Natural killer cell treated with Interleukin-12 subunit alpha and Interleukin-12 subunit beta and Interleukin-15 and Interleukin-18, amount 100 ng/mL, for 72 hours (primary cell): ENCODE data around the gene CELSR2. TPM values are rescaled to one million over a fixed set of nuclear protein-coding genes. Genes with fewer than 3 reads are reported as not detected.

Source experiments
- ATAC-seq, 2 donors: fragments of 150-1000 bp; cut with Tn5 transposase in 1 of 2; sonication (Bioruptor Pico), chemical (Tn5 transposase) in 1 of 2; 2 replicates each; pipeline ENCODE4 v1.10.0; 2021
- DNase-seq: peaks from one replicate; pipeline ENCODE4 v3.0.0; 2022; ENCODE audit warnings: low spot score
- H3K27ac Mint-ChIP-seq, 2 donors: 1 replicate in 1 of 2; 2 replicates in 1 of 2; pipeline ENCODE4 v1.8.0; 2022; ENCODE audit warnings: mixed read lengths in 2 of 2, mild to moderate bottlenecking in 1 of 2, moderate library complexity in 1 of 2
- H3K27me3 Mint-ChIP-seq, 2 donors: 1 replicate in 1 of 2; 2 replicates in 1 of 2; pipeline ENCODE4 v1.8.0; 2022; ENCODE audit warnings: mixed read lengths in 2 of 2
- H3K36me3 Mint-ChIP-seq: one replicate; pipeline ENCODE4 v1.8.0; 2022; ENCODE audit warnings: mixed read lengths
- H3K4me1 Mint-ChIP-seq, 2 donors: 1 replicate in 1 of 2; 2 replicates in 1 of 2; pipeline ENCODE4 v1.8.0; 2022; ENCODE audit warnings: low read depth in 2 of 2, mixed read lengths in 2 of 2, mild to moderate bottlenecking in 1 of 2
- H3K4me3 Mint-ChIP-seq: one replicate; pipeline ENCODE4 v1.8.0; 2022; ENCODE audit warnings: mixed read lengths
- H3K9me3 Mint-ChIP-seq: 2 replicates; pipeline ENCODE4 v1.8.0; 2022; ENCODE audit warnings: mixed read lengths
- total RNA-seq, 2 donors: library from RNA; stranded (reverse); gene quantifications; one replicate each; pipeline ENCODE4 v1.2.3, GENCODE V29; 2022

CELSR2 gene
- total RNA-seq, 2 donors from 2014 or later, result 1.5 to 2.6 TPM

- no peak overlapping the region for H3K27ac Mint-ChIP-seq
- no peak for ATAC-seq
- H3K27me3 Mint-ChIP-seq, result peaks cover 0 to 4% of the 10 kb centered on the region in 2 donors
- no peak overlapping the region for H3K4me3 Mint-ChIP-seq
- peaks cover 10 to 20% of the 10 kb centered on the region in 2 donors for H3K4me1 Mint-ChIP-seq
- DNase-seq, result no peak
- H3K9me3 Mint-ChIP-seq, result no peaks in the 10 kb centered on the region
- H3K36me3 Mint-ChIP-seq, result no peaks in the 10 kb centered on the region
These were observed 2.2 kb downstream of the CELSR2 start for GRCh38 chr1:109251277-109252166.

DNA sequence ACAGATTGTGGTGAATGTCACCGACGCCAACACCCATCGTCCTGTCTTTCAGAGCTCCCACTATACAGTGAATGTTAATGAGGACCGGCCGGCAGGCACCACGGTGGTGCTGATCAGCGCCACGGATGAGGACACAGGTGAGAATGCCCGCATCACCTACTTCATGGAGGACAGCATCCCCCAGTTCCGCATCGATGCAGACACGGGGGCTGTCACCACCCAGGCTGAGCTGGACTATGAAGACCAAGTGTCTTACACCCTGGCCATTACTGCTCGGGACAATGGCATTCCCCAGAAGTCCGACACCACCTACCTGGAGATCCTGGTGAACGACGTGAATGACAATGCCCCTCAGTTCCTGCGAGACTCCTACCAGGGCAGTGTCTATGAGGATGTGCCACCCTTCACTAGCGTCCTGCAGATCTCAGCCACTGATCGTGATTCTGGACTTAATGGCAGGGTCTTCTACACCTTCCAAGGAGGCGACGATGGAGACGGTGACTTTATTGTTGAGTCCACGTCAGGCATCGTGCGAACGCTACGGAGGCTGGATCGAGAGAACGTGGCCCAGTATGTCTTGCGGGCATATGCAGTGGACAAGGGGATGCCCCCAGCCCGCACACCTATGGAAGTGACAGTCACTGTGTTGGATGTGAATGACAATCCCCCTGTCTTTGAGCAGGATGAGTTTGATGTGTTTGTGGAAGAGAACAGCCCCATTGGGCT is 3.0 kb downstream of the CELSR2 start:
- H3K4me3 Mint-ChIP-seq, result no peak overlapping the region
- no peaks in the 10 kb centered on the region for H3K27me3 Mint-ChIP-seq
- DNase-seq, result no peak
- no peak for ATAC-seq
- H3K4me1 Mint-ChIP-seq, result peaks cover 10 to 21% of the 10 kb centered on the region in 2 donors
- no peaks in the 10 kb centered on the region for H3K36me3 Mint-ChIP-seq
- H3K27ac Mint-ChIP-seq, result no peak overlapping the region
- no peaks in the 10 kb centered on the region for H3K9me3 Mint-ChIP-seq

GRCh38 chr1:109252893-109253802 is 3.8 kb downstream of the CELSR2 start:
- Mint-ChIP-seq H3K27ac (no peak overlapping the region), H3K36me3 (no peaks in the 10 kb centered on the region), H3K4me3 (no peak overlapping the region), H3K4me1 (peaks cover 10 to 23% of the 10 kb centered on the region in 2 donors), H3K27me3 (no peaks in the 10 kb centered on the region), H3K9me3 (no peaks in the 10 kb centered on the region)
- DNase-seq (no peak), ATAC-seq (no peak)

DNA sequence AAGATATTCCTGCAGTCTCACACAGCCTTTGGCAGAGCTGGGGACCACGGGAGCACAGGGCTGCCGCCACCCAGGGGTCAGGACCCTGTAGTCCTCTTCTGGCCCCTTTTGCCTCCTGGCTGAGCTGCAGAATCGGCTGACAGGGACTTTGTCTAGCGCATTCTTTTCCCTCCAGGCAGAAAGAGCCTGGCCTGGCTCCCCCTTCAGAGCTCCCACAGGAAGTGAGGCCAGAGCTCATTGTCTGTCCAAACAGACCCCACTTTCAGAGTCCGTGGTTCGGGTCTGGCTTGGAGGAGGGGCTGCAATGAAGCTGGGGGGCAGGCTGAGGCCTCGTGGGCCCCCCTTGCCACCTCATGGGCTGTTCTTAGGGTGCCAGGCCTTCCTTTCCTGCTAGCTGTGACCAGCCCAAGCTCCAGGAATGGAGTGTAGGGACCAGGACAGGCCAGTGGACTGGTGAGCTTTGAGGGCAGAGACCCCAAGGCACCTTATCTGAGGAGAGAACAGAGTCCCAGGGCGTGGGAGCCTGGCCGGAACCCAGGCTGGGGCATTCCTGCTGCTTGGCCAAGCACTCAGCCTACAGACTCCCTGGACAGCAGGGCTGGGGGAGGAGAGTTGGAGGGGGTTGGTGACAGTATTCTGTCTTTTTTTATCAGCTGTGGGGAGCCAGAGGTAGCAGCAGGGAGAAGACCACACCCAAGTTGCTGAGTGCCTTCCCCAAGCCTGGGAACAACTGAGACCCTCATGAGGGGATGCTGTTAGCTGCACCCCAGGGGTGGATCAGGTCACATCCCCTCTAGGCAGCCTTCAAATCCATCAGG is 4.7 kb downstream of the CELSR2 start:
- no peak for DNase-seq
- Mint-ChIP-seq H3K27ac (no peak overlapping the region), H3K4me3 (no peak overlapping the region), H3K9me3 (no peaks in the 10 kb centered on the region), H3K4me1 (peaks cover 8 to 21% of the 10 kb centered on the region in 2 donors), H3K36me3 (no peaks in the 10 kb centered on the region), H3K27me3 (no peaks in the 10 kb centered on the region)
- ATAC-seq, result no peak

- Mint-ChIP-seq H3K36me3 (no peaks in the 10 kb centered on the region), H3K27me3 (no peaks in the 10 kb centered on the region), H3K4me3 (no peak overlapping the region), H3K9me3 (no peaks in the 10 kb centered on the region), H3K4me1 (peaks cover 5 to 18% of the 10 kb centered on the region in 2 donors), H3K27ac (no peak overlapping the region)
- ATAC-seq (no peak), DNase-seq (no peak)
These were observed 5.3 kb downstream of the CELSR2 start for GRCh38 chr1:109254621-109255096.

DNA sequence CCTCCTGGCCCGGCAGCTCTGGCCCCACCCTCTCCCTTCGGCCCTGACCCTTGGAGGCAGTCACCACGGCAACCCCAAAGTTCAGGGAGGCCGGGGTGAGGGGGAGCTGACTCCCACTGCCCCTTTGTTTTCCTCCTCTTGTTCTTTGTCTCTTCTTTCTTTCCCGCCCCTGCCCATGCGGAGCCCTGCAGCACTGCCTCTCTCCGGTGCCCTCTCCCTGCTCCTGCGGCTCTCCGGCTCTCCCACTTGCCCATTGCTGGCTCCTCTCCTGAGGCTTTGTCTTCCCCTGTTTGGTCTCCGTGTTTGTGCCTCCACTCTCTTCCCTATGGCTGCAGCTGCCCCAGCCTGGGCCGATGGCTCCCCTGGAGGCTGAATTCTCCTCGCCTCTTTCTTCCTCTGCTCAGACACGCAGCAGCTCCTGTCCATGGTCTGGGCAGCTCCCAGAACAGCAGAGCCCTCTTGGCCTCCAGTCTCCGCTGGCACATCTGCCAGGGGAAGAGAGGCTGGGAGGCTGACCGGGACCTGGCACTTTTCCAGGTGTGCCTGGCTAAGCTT is 5.8 kb downstream of the CELSR2 start:
- H3K4me1 Mint-ChIP-seq, result peaks cover 5 to 18% of the 10 kb centered on the region in 2 donors
- no peak for ATAC-seq
- H3K27me3 Mint-ChIP-seq, result no peaks in the 10 kb centered on the region
- no peak for DNase-seq
- H3K36me3 Mint-ChIP-seq, result no peaks in the 10 kb centered on the region
- no peaks in the 10 kb centered on the region for H3K9me3 Mint-ChIP-seq
- H3K27ac Mint-ChIP-seq, result no peak overlapping the region
- H3K4me3 Mint-ChIP-seq, result no peak overlapping the region

DNA sequence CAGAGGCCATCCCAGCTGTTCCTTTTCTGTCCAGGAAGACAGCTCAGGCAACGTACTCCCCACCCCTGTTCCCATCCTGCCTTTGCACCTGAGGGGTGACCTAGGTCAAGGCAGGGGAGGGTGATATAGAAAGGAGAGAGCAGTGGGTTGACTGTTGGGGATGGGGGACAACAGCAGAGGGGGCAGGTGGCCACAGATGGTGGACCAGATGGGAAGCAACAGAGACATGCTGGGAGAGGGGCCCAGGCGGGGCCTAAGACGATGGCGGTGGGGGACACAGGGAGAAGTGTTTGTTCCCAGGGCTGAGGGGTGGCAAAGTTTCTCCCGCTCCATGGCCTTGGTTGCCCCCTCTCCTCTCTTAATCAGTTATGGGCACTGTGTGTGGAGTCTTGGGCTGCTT is 6.3 kb downstream of the CELSR2 start:
- Mint-ChIP-seq H3K27me3 (no peaks in the 10 kb centered on the region), H3K36me3 (no peaks in the 10 kb centered on the region), H3K4me1 (peaks cover 5 to 17% of the 10 kb centered on the region in 2 donors), H3K27ac (no peak overlapping the region), H3K4me3 (no peak overlapping the region), H3K9me3 (no peaks in the 10 kb centered on the region)
- DNase-seq (no peak), ATAC-seq (no peak)

DNA sequence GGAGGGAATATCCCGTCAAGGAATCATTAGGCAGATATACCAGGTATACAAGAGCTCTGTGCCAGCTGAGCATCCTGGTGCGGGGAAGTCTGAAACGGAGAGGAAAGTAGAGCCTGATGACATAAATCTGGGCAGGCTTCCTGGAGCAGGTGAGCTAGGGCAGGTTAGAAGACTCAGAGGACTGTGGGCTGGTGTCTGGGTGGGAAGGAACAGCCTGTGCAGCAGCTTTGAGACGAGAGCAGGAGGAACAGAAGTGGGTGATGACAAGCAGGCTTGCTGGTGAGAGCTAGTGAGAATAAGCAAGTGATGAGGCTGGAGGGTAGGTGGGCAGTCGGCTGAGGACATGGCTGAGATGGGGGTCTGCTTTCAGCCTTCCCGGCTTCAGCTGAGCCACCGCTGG is 6.7 kb downstream of the CELSR2 start:
- Mint-ChIP-seq H3K9me3 (no peaks in the 10 kb centered on the region), H3K27ac (no peak overlapping the region), H3K4me3 (no peak overlapping the region), H3K36me3 (no peaks in the 10 kb centered on the region), H3K4me1 (peaks cover 5 to 16% of the 10 kb centered on the region in 2 donors), H3K27me3 (no peaks in the 10 kb centered on the region)
- ATAC-seq (no peak), DNase-seq (no peak)

DNA sequence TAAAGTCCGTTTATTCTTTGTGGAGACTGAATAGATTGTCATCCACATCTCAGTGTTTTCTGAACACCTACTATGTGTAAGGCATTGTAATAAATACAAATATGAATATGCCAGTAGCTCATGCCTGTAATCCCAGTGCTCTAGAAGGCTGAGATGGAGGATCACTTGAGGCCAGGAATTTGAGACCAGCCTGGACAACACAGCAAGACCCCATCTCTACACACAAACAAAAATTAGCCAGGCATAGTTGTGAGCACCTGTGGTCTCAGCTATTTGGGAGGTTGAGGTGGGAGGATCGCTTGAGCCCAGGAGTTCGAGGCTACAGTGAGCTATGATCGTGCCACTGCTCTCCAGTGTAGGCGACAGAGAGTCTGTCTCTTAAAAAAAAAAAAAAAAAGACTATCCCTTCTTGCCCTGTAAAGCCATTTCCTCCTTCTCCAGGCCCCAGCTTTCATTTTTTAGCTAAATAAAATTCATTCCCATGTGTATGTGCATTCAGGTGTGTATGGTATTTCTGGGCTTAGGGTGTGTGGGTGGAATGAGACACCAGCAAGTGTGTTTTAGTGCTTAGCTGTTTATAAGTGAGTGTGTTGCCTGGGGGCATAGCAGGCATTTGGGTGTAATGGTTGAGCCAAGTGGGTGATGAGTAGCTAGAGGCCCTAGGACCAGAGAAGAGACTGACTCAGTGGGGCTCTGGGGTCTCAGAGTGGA is 7.8 kb downstream of the CELSR2 start:
- DNase-seq (no peak), ATAC-seq (no peak)
- no peaks in the 10 kb centered on the region for H3K27me3 Mint-ChIP-seq
- no peaks in the 10 kb centered on the region for H3K36me3 Mint-ChIP-seq
- H3K4me3 Mint-ChIP-seq, result no peak overlapping the region
- H3K9me3 Mint-ChIP-seq, result no peaks in the 10 kb centered on the region
- peaks cover 5 to 11% of the 10 kb centered on the region in 2 donors for H3K4me1 Mint-ChIP-seq
- no peak overlapping the region for H3K27ac Mint-ChIP-seq

DNA sequence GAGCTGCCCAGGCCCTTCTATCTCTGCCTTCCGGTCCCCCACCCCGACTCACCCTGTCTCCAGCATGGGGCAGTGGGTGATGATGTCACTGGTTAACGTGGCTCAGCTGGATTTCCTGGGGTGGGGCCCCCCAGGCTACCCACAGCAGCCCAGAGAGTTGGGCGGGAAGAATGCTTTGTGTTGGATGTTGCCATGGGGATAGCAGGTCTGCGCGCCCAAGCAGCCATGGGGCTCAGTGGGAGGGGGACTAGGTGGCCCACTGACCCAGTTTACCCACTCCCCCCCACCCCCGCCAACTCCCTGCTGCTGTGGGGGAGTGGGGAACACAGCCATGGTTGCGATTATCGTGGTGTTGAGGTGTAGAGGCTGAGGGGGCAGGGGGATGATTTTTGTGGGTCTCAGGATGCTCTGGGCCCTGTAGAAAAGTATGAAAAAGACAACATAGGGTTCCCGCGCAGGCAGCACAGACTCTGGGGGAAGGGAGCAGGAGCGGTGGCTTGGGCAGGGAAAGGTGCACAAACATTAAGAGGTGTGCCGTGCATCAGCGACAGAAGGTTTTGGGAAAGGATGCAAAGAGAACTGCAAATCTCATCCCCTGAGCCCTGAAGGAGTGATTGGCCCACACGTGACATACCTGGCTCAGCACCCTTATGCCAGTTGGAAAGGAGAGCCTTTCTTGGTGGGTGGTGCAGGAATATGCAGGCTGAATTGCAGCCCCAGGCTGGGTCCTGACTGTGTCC is 8.5 kb downstream of the CELSR2 start:
- no peak overlapping the region for H3K4me3 Mint-ChIP-seq
- no peak overlapping the region for H3K27ac Mint-ChIP-seq
- H3K4me1 Mint-ChIP-seq, result peaks cover 5 to 7% of the 10 kb centered on the region in 2 donors
- H3K9me3 Mint-ChIP-seq, result no peaks in the 10 kb centered on the region
- DNase-seq (no peak), ATAC-seq (no peak)
- H3K27me3 Mint-ChIP-seq, result no peaks in the 10 kb centered on the region
- no peaks in the 10 kb centered on the region for H3K36me3 Mint-ChIP-seq

- Mint-ChIP-seq H3K36me3 (no peaks in the 10 kb centered on the region), H3K9me3 (no peaks in the 10 kb centered on the region), H3K4me3 (no peak overlapping the region), H3K4me1 (peaks cover 5 to 7% of the 10 kb centered on the region in 2 donors), H3K27ac (no peak overlapping the region), H3K27me3 (no peaks in the 10 kb centered on the region)
- ATAC-seq, result no peak
- no peak for DNase-seq
These were observed 9.4 kb downstream of the CELSR2 start for GRCh38 chr1:109258481-109259466.
